Retina (tissue), 1 donor: ENCODE results near the gene SVOP.

Experiments used
- DNase-seq: peaks from one replicate; pipeline ENCODE4 v3.0.0-alpha.2; 2016

The SVOP gene

GRCh38 chr12:108928695-108929094 lies 92.2 kb downstream of the SVOP start:
- no peak for DNase-seq

- no peak for DNase-seq
Measured at GRCh38 chr12:108922918-108923317, 98.0 kb downstream of the SVOP start.

- no peak for DNase-seq
Measured at GRCh38 chr12:108921946-108922345, 98.9 kb downstream of the SVOP start.

GRCh38 chr12:108918960-108919642 lies 101.8 kb downstream of the SVOP start:
- DNase-seq, result no peak

- no peak for DNase-seq
Measured at GRCh38 chr12:108918206-108918605, 102.7 kb downstream of the SVOP start.

- no peak for DNase-seq
Measured at GRCh38 chr12:108916336-108916735, 104.5 kb downstream of the SVOP start.

GRCh38 chr12:108915632-108916133 lies 105.2 kb downstream of the SVOP start:
- no peak for DNase-seq

- DNase-seq, result no peak
Measured at GRCh38 chr12:108914121-108914531, 106.7 kb downstream of the SVOP start.

- DNase-seq, result no peak
Measured at GRCh38 chr12:108912361-108912760, 108.5 kb downstream of the SVOP start.

- DNase-seq, result no peak
Measured at GRCh38 chr12:108911915-108912314, 109.0 kb downstream of the SVOP start.

GRCh38 chr12:108910336-108910735 lies 110.5 kb downstream of the SVOP start:
- DNase-seq, result no peak

- no peak for DNase-seq
Measured at GRCh38 chr12:108907839-108908351, 113.0 kb downstream of the SVOP start.

- DNase-seq, result no peak
Measured at GRCh38 chr12:108906971-108907370, 113.9 kb downstream of the SVOP start.

- no peak for DNase-seq
Measured at GRCh38 chr12:108905725-108906124, 115.1 kb downstream of the SVOP start.

GRCh38 chr12:108899145-108899544 lies 121.7 kb downstream of the SVOP start:
- no peak for DNase-seq

- no peak for DNase-seq
Measured at GRCh38 chr12:108896817-108897216, 124.1 kb downstream of the SVOP start.

- no peak for DNase-seq
Measured at GRCh38 chr12:108896336-108896735, 124.5 kb downstream of the SVOP start.

GRCh38 chr12:108895220-108895802 lies 125.6 kb downstream of the SVOP start:
- DNase-seq, result no peak

GRCh38 chr12:108890208-108890607 lies 130.7 kb downstream of the SVOP start:
- DNase-seq, result no peak

GRCh38 chr12:108888031-108888430 lies 132.8 kb downstream of the SVOP start:
- no peak for DNase-seq

- DNase-seq, result no peak
Measured at GRCh38 chr12:108886873-108887629, 133.8 kb downstream of the SVOP start.

- DNase-seq, result no peak
Measured at GRCh38 chr12:108884116-108885012, 136.5 kb downstream of the SVOP start.

- no peak for DNase-seq
Measured at GRCh38 chr12:108881953-108882352, 138.9 kb downstream of the SVOP start.
